GDM1 (cell line): ENCODE results near the gene MAOA.
"Not testable (repeated sequence)": the region's sequence is repeated elsewhere in the genome, so short reads cannot be mapped to it uniquely, and the experiment has no call there.

Source experiments
- DNase-seq: peaks from one replicate; lab custom pipeline; 2025; lab: John Stamatoyannopoulos, UW

MAOA gene

GRCh38 chrX:43664258-43664657 is 8.2 kb downstream of the MAOA start:
- DNase-seq, result no peak

GRCh38 chrX:43664708-43665107 is 8.6 kb downstream of the MAOA start:
- DNase-seq, result no peak

- DNase-seq, result no peak
Observed at GRCh38 chrX:43666311-43666912, 10.3 kb downstream of the MAOA start.

GRCh38 chrX:43675965-43676628 is 20.0 kb downstream of the MAOA start:
- not testable (repeated sequence) for DNase-seq

- DNase-seq, result no peak
Observed at GRCh38 chrX:43676971-43677572, 21.0 kb downstream of the MAOA start.

GRCh38 chrX:43677993-43678392 is 21.9 kb downstream of the MAOA start:
- no peak for DNase-seq

GRCh38 chrX:43679058-43679457 is 23.0 kb downstream of the MAOA start:
- no peak for DNase-seq

- no peak for DNase-seq
Observed at GRCh38 chrX:43679778-43680177, 23.7 kb downstream of the MAOA start.

- no peak for DNase-seq
Observed at GRCh38 chrX:43682726-43683125, 26.6 kb downstream of the MAOA start.

GRCh38 chrX:43685221-43685620 is 29.1 kb downstream of the MAOA start:
- DNase-seq, result no peak

GRCh38 chrX:43688586-43688985 is 32.5 kb downstream of the MAOA start:
- DNase-seq, result no peak

- no peak for DNase-seq
Observed at GRCh38 chrX:43693602-43694406, 37.7 kb downstream of the MAOA start.

GRCh38 chrX:43699475-43699874 is 43.4 kb downstream of the MAOA start:
- DNase-seq, result no peak

GRCh38 chrX:43702079-43702524 is 46.0 kb downstream of the MAOA start:
- no peak for DNase-seq

- no peak for DNase-seq
Observed at GRCh38 chrX:43702660-43703059, 46.6 kb downstream of the MAOA start.

GRCh38 chrX:43703211-43703791 is 47.2 kb downstream of the MAOA start:
- DNase-seq, result no peak

- no peak for DNase-seq
Observed at GRCh38 chrX:43706786-43707370, 50.8 kb downstream of the MAOA start.

GRCh38 chrX:43707812-43708548 is 51.9 kb downstream of the MAOA start:
- no peak for DNase-seq

GRCh38 chrX:43716144-43716543 is 60.0 kb downstream of the MAOA start:
- DNase-seq, result no peak

- DNase-seq, result no peak
Observed at GRCh38 chrX:43716696-43717095, 60.6 kb downstream of the MAOA start.

- no peak for DNase-seq
Observed at GRCh38 chrX:43717161-43717560, 61.1 kb downstream of the MAOA start.
